PC-9 (cell line): ENCODE results near the gene CLCN6. TPM values are rescaled to one million over a fixed set of nuclear protein-coding genes. Genes with fewer than 3 reads are reported as not detected.

Experiments used
- BruUV-seq: library from RNA; stranded (reverse); fragments of 400-500 nt; replicated peaks from 2 replicates; lab custom pipeline; 2021; lab: Mats Ljungman, UMichigan
- CTCF ChIA-PET: fragments of 300-600 bp; sonication (Branson Sonifier 250); formaldehyde crosslinking; loops from one replicate; lab custom pipeline; 2022; ENCODE audit warnings: antibody characterized with exemption; lab: Charles Lee
- POLR2A ChIA-PET: fragments of 300-600 bp; sonication (Branson Sonifier 250); formaldehyde crosslinking; loops from one replicate; lab custom pipeline; 2022; ENCODE audit warnings: antibody characterized with exemption; ENCODE audit not compliant: unreplicated experiment; lab: Charles Lee
- DNase-seq, 2 experiments: peaks; one replicate each; pipeline versions ENCODE4 v3.0.0 to v3.0.0-alpha.2; 2015 to 2022; ENCODE audit warnings: mixed read lengths in 1 of 2
- H2AFZ ChIP-seq: fragments of 200-600 bp; sonication (generic); 2 replicates; pipeline ENCODE4 v1.8.1; 2017; ENCODE audit warnings: antibody characterized with exemption
- H3F3A ChIP-seq: fragments of 200-600 bp; sonication (generic); 2 replicates; pipeline ENCODE4 v1.8.1; 2017; ENCODE audit warnings: antibody characterized with exemption, mild to moderate bottlenecking, low read depth; ENCODE audit not compliant: insufficient read depth
- H3K27ac ChIP-seq: fragments of 200-600 bp; sonication (generic); 2 replicates; pipeline ENCODE4 v1.6.1; 2016; ENCODE audit warnings: mixed run types
- H3K27me3 ChIP-seq: fragments of 200-600 bp; sonication (generic); 2 replicates; pipeline ENCODE4 v1.6.1; 2016; ENCODE audit warnings: low read depth, mixed run types; ENCODE audit not compliant: insufficient read depth
- H3K36me3 ChIP-seq: fragments of 200-600 bp; sonication (generic); 2 replicates; pipeline ENCODE4 v1.6.1; 2016; ENCODE audit warnings: low read depth, mixed run types
- H3K4me1 ChIP-seq: fragments of 200-600 bp; sonication (generic); replicated peaks from 2 replicates; pipeline ENCODE4 v1.6.1; 2016; ENCODE audit warnings: mixed run types; ENCODE audit not compliant: insufficient read depth
- H3K4me2 ChIP-seq: fragments of 200-600 bp; sonication (generic); 2 replicates; pipeline ENCODE4 v1.6.1; 2017; ENCODE audit warnings: mixed run types
- H3K4me3 ChIP-seq: fragments of 200-600 bp; sonication (generic); 2 replicates; pipeline ENCODE4 v1.6.1; 2016; ENCODE audit warnings: mixed run types
- H3K79me2 ChIP-seq: fragments of 200-600 bp; sonication (generic); 2 replicates; pipeline ENCODE4 v1.6.1; 2017; ENCODE audit warnings: low read depth, mixed run types
- H3K9me2 ChIP-seq: fragments of 200-600 bp; sonication (generic); 2 replicates; pipeline ENCODE4 v1.8.1; 2017; ENCODE audit warnings: mild to moderate bottlenecking; ENCODE audit not compliant: insufficient read depth
- H3K9me3 ChIP-seq: fragments of 200-600 bp; sonication (generic); 2 replicates; pipeline ENCODE4 v1.8.1; 2016; ENCODE audit warnings: low read depth; ENCODE audit not compliant: insufficient read depth
- H4K20me1 ChIP-seq: fragments of 200-600 bp; sonication (generic); 2 replicates; pipeline ENCODE4 v1.8.1; 2017; ENCODE audit not compliant: insufficient read depth
- CTCF ChIP-seq: fragments of 200-600 bp; sonication (generic); conservative IDR thresholded peaks from 2 replicates; pipeline ENCODE4 v1.6.1; 2017; ENCODE audit warnings: mixed run types, antibody characterized with exemption, mild to moderate bottlenecking, moderate library complexity
- EZH2 ChIP-seq: fragments of 200-600 bp; sonication (generic); IDR thresholded peaks from 2 replicates; pipeline ENCODE4 v1.8.0; 2017; ENCODE audit warnings: antibody characterized with exemption, low read depth
- intact Hi-C: fragments of 100-400 bp; cut with micrococcal nuclease; formaldehyde crosslinking; loops from one replicate; pipeline ENCODE4 v1.10.0; 2022; ENCODE audit not compliant: unreplicated experiment
- total RNA-seq: library from RNA; stranded (reverse); gene quantifications from 2 replicates; pipeline ENCODE4 v1.2.3, GENCODE V29; 2021

CLCN6 gene
- total RNA-seq, 1 experiment from 2014 or later: 16.7 TPM

DNA sequence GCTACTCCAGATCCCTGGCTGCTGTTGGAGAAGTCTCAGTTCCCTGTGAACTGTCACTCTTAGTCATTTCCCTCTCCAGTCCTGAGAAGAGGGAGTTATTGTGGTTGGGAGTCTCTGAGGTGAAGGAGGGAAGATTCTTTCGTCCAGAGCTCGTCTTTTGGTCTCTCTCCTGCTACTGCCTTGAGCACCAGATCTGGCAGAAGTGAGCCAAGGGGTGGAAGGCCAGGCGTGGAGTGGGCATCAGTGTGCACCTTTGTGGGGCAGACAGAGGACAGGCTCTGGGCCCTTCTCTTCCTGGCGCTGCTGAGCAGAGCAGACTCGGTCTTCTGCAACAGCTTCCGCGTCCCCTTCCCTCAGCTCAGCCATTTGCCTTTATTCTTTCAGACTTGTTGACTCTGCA is 19.1 kb downstream of the CLCN6 start:
- H3F3A ChIP-seq: peaks cover 24% of the 10 kb centered on the region
- POLR2A ChIA-PET: interaction anchor here (0.5 kb wide), 1 partner anchor 89 kb away, joined by 3 read pairs; the partner anchor contains the start of gene AGTRAP
- H3K4me2 ChIP-seq: no peak overlapping the region
- H4K20me1 ChIP-seq: no peaks in the 10 kb centered on the region
- CTCF ChIA-PET: no interaction called here
- peaks cover 21% of the 10 kb centered on the region for H3K4me1 ChIP-seq
- no TSS peak for BruUV-seq
- no peaks in the 10 kb centered on the region for H3K79me2 ChIP-seq
- H3K9me3 ChIP-seq: no peaks in the 10 kb centered on the region
- TF ChIP-seq CTCF (no peak), EZH2 (no peak)
- DNase-seq: no peak
- intact Hi-C loops: no loop called here
- H3K4me3 ChIP-seq: no peak overlapping the region
- H3K27me3 ChIP-seq: no peaks in the 10 kb centered on the region
- no peaks in the 10 kb centered on the region for H3K9me2 ChIP-seq
- peaks cover 4% of the 10 kb centered on the region; the same call in 1 of the 2 replicates for H3K36me3 ChIP-seq
- no peak overlapping the region for H3K27ac ChIP-seq
- no peak overlapping the region for H2AFZ ChIP-seq

- H2AFZ ChIP-seq: no peak overlapping the region
- H3K4me1 ChIP-seq: peaks cover 4% of the 10 kb centered on the region
- peaks cover 4% of the 10 kb centered on the region; the same call in 1 of the 2 replicates for H3K36me3 ChIP-seq
- H3F3A ChIP-seq: peaks cover 7% of the 10 kb centered on the region
- DNase-seq: no peak
- no TSS peak for BruUV-seq
- TF ChIP-seq EZH2 (no peak), CTCF (no peak)
- intact Hi-C loops: no loop called here
- no peaks in the 10 kb centered on the region for H3K27me3 ChIP-seq
- H4K20me1 ChIP-seq: no peaks in the 10 kb centered on the region
- CTCF ChIA-PET: no interaction called here
- no peak overlapping the region for H3K4me3 ChIP-seq
- H3K27ac ChIP-seq: no peak overlapping the region
- H3K9me3 ChIP-seq: no peaks in the 10 kb centered on the region
- H3K4me2 ChIP-seq: no peak overlapping the region
- H3K79me2 ChIP-seq: no peaks in the 10 kb centered on the region
- POLR2A ChIA-PET: no interaction called here
- H3K9me2 ChIP-seq: no peaks in the 10 kb centered on the region
Observed at GRCh38 chr1:11826946-11827345, 21.0 kb downstream of the CLCN6 start.

DNA sequence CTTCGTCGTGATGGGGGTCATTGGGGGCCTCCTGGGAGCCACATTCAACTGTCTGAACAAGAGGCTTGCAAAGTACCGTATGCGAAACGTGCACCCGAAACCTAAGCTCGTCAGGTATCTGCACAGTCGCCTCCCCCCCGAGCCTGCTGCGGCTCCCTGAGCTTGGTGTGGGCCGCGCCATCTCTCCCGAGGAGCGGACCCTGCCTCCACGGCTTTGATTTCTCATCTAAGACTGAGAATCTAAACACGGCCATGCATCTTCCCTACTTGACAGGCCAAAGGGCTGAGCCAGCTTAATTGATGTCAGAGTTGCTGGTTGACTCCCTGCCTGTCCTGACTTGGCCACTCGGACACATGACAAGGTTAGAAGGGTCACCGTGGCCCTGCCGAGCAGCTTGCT is 22.5 kb downstream of the CLCN6 start:
- H2AFZ ChIP-seq: no peak overlapping the region
- BruUV-seq: no TSS peak
- POLR2A ChIA-PET: no interaction called here
- H4K20me1 ChIP-seq: no peaks in the 10 kb centered on the region
- CTCF ChIA-PET: interaction anchor here (0.6 kb wide), 1 partner anchor 40 kb away, joined by 4 read pairs; no protein-coding TSS in a partner anchor
- no peak for DNase-seq
- no peak overlapping the region for H3K4me2 ChIP-seq
- no peaks in the 10 kb centered on the region for H3F3A ChIP-seq
- no peaks in the 10 kb centered on the region for H3K4me1 ChIP-seq
- H3K4me3 ChIP-seq: no peak overlapping the region
- intact Hi-C loops: no loop called here
- H3K9me2 ChIP-seq: no peaks in the 10 kb centered on the region
- no peaks in the 10 kb centered on the region for H3K9me3 ChIP-seq
- H3K36me3 ChIP-seq: 0 out of 2 replicates have a peak, but pooled peaks cover 4% of the 10 kb centered on the region
- no peaks in the 10 kb centered on the region for H3K27me3 ChIP-seq
- no peak overlapping the region for H3K27ac ChIP-seq
- TF ChIP-seq EZH2 (no peak), CTCF (no peak)
- H3K79me2 ChIP-seq: no peaks in the 10 kb centered on the region
